DND-41 (cell line): ENCODE results near the gene NTM.
"Not testable (repeated sequence)": the region's sequence is repeated elsewhere in the genome, so short reads cannot be mapped to it uniquely, and the experiment has no call there.

ENCODE experiments used
- ATAC-seq: fragments of 200-7000 bp; cut with Tn5 transposase; 3 replicates; pipeline ENCODE4 v1.9.1; 2021; ENCODE audit warnings: low read depth; ENCODE audit not compliant: insufficient read depth
- DNase-seq: peaks from one replicate; pipeline ENCODE4 v3.0.0-alpha.2; 2020
- H2AFZ ChIP-seq: 2 replicates; pipeline ENCODE4 v1.6.0; 2012; ENCODE audit warnings: low read depth, low read length
- H3K27ac ChIP-seq: 2 replicates; pipeline ENCODE4 v1.5.1; 2012; ENCODE audit warnings: low read length, inconsistent platforms
- H3K27me3 ChIP-seq: fragments of 200-600 bp; sonication (generic); 2 replicates; pipeline ENCODE4 v1.6.0; 2012; ENCODE audit warnings: low read length, mild to moderate bottlenecking, inconsistent platforms; ENCODE audit not compliant: insufficient read depth, poor library complexity
- H3K36me3 ChIP-seq: 2 replicates; pipeline ENCODE4 v1.5.1; 2012; ENCODE audit warnings: low read length, inconsistent platforms; ENCODE audit not compliant: insufficient read depth
- H3K4me1 ChIP-seq: 2 replicates; pipeline ENCODE4 v1.5.1; 2012; ENCODE audit warnings: mild to moderate bottlenecking, low read length; ENCODE audit not compliant: insufficient read depth
- H3K4me2 ChIP-seq: 2 replicates; pipeline ENCODE4 v1.6.0; 2012; ENCODE audit warnings: mild to moderate bottlenecking, moderate library complexity, low read length, inconsistent platforms; ENCODE audit not compliant: insufficient read depth
- H3K4me3 ChIP-seq, 2 experiments: fragments of 200-600 bp in 1 of 2; shearing (Covaris generic) in 1 of 2; 2 replicates each; pipeline ENCODE4 v1.5.1; 2012 to 2016; ENCODE audit warnings: inconsistent platforms in 2 of 2, low read length in 2 of 2, mild to moderate bottlenecking in 2 of 2, low read depth in 1 of 2, moderate library complexity in 1 of 2
- H3K79me2 ChIP-seq: 2 replicates; pipeline ENCODE4 v1.6.0; 2012; ENCODE audit warnings: low read length, inconsistent platforms; ENCODE audit not compliant: insufficient read depth
- H3K9ac ChIP-seq: 2 replicates; pipeline ENCODE4 v1.6.0; 2012; ENCODE audit warnings: low read depth, mild to moderate bottlenecking, inconsistent platforms, low read length, moderate library complexity
- H3K9me3 ChIP-seq: 2 replicates; pipeline ENCODE4 v1.5.1; 2012; ENCODE audit warnings: low read length, moderate library complexity, mild to moderate bottlenecking, inconsistent platforms; ENCODE audit not compliant: insufficient read depth, severe bottlenecking
- H4K20me1 ChIP-seq: 2 replicates; pipeline ENCODE4 v1.6.0; 2012; ENCODE audit warnings: low read length; ENCODE audit not compliant: insufficient read depth
- EZH2 ChIP-seq: IDR thresholded peaks from 3 replicates; pipeline ENCODE4 v1.6.1; 2012; ENCODE audit warnings: borderline replicate concordance, low read depth, mild to moderate bottlenecking, moderate library complexity, low read length, inconsistent platforms; ENCODE audit not compliant: severe bottlenecking
- TF ChIP-seq, protein P1 (sequence below): IDR thresholded peaks from 2 replicates; pipeline ENCODE4 v1.5.1; 2012; ENCODE audit warnings: borderline replicate concordance, low read length, moderate library complexity, mild to moderate bottlenecking; ENCODE audit not compliant: poor library complexity, severe bottlenecking; ENCODE audit errors: extremely low read depth

NTM gene

DNA sequence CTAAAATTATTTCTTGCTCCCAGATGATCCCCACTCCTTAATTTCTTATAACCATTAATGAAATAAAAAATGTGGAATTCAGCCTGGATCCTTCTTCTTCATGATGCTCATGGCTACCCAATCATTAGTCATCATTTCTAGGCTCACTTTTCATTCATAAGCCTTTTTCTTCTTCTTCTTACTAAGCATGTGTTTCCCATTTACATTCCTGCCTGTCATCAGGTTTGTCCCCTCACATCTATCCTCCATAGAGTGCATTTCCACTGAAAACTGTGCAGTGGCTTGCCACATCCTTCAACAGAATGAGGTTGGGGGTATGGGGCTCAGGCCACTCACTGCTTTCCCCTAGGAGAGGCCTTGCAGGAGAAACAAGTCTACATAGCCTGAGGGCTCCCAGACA lies 35.8 kb upstream of the NTM start:
- Histone ChIP-seq H3K4me2 (no peak overlapping the region), H2AFZ (no peak overlapping the region), H3K4me3 (no peak overlapping the region), H3K9ac (no peak overlapping the region), H3K36me3 (no peaks in the 10 kb centered on the region), H4K20me1 (no peaks in the 10 kb centered on the region), H3K79me2 (no peaks in the 10 kb centered on the region), H3K9me3 (no peaks in the 10 kb centered on the region), H3K4me1 (peaks cover 3% of the 10 kb centered on the region; the same call in 1 of the 2 replicates), H3K27ac (no peak overlapping the region), H3K27me3 (no peaks in the 10 kb centered on the region)
- DNase-seq (no peak), ATAC-seq (no peak)
- TF ChIP-seq EZH2: no peak
- TF ChIP-seq, protein P1, sequence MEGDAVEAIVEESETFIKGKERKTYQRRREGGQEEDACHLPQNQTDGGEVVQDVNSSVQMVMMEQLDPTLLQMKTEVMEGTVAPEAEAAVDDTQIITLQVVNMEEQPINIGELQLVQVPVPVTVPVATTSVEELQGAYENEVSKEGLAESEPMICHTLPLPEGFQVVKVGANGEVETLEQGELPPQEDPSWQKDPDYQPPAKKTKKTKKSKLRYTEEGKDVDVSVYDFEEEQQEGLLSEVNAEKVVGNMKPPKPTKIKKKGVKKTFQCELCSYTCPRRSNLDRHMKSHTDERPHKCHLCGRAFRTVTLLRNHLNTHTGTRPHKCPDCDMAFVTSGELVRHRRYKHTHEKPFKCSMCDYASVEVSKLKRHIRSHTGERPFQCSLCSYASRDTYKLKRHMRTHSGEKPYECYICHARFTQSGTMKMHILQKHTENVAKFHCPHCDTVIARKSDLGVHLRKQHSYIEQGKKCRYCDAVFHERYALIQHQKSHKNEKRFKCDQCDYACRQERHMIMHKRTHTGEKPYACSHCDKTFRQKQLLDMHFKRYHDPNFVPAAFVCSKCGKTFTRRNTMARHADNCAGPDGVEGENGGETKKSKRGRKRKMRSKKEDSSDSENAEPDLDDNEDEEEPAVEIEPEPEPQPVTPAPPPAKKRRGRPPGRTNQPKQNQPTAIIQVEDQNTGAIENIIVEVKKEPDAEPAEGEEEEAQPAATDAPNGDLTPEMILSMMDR: no peak

DNA sequence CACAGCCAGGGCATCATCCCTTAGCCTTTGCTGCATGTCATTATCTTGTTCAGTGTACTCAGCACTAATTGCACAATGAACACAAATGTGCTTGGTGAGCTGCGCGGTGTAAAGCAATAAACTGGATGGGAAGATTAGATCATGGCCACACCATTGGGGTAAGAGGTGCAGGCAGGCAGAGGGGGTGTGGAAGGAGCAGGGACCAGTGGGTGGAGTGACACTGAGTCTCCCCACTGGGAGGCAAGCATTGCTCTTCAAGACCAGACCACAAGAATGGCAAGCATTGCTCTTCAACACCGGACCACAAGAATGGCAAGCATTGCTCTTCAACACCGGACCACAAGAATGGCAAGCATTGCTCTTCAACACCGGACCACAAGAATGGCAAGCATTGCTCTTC lies 28.5 kb upstream of the NTM start:
- H3K4me2 ChIP-seq, ATAC-seq, H3K4me3 ChIP-seq, H3K27ac ChIP-seq, H3K9ac ChIP-seq, H4K20me1 ChIP-seq, H3K9me3 ChIP-seq, H3K79me2 ChIP-seq, DNase-seq, H3K36me3 ChIP-seq, H2AFZ ChIP-seq, H3K27me3 ChIP-seq, H3K4me1 ChIP-seq: not testable (repeated sequence)

DNA sequence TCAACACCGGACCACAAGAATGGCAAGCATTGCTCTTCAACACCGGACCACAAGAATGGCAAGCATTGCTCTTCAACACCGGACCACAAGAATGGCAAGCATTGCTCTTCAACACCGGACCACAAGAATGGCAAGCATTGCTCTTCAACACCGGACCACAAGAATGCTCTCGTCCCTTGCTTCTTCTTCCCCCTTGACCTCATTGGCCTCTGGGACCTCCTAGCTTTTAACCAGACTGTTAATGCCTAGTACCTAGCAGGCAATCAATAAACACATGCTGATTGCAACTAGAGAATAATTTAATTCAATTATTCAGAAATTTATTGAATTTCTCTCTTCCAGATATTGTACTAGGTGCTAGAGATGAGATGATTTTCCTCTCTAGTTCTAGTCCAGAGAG lies 28.0 kb upstream of the NTM start:
- not testable (repeated sequence) for H3K9ac ChIP-seq, H3K27ac ChIP-seq, H3K4me3 ChIP-seq, DNase-seq, ATAC-seq, H3K4me2 ChIP-seq, H3K4me1 ChIP-seq, H2AFZ ChIP-seq, H4K20me1 ChIP-seq, H3K36me3 ChIP-seq, H3K79me2 ChIP-seq, H3K9me3 ChIP-seq, H3K27me3 ChIP-seq

DNA sequence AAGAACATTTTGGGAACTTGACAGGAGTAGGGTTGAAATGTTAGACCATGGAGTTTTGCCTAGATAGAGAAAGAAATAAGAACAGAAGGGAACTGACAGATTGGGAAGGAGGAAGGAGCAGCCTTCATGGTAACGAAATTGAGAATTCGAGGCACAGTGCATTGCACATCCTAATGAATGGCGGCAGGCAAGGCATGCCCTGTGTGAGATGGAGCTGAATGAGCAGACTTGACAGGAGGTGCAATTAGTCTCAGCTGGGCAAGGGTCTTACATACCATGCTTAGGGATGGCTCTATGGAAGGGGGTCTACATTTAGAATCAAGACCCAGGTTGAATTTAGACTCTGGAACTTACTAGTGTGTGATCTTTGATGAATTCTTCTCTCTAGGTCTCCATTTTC lies 25.0 kb upstream of the NTM start:
- no peaks in the 10 kb centered on the region for H3K9me3 ChIP-seq
- TF ChIP-seq, protein P1: no peak
- no peak for TF ChIP-seq EZH2
- H4K20me1 ChIP-seq: no peaks in the 10 kb centered on the region
- H3K79me2 ChIP-seq: no peaks in the 10 kb centered on the region
- no peak for DNase-seq
- H2AFZ ChIP-seq: no peak overlapping the region
- ATAC-seq: no peak
- no peak overlapping the region for H3K27ac ChIP-seq
- H3K4me2 ChIP-seq: no peak overlapping the region
- no peak overlapping the region for H3K9ac ChIP-seq
- H3K4me1 ChIP-seq: no peaks in the 10 kb centered on the region
- H3K27me3 ChIP-seq: no peaks in the 10 kb centered on the region
- no peaks in the 10 kb centered on the region for H3K36me3 ChIP-seq
- H3K4me3 ChIP-seq: no peak overlapping the region
